Activated naive CD8-positive, alpha-beta T cell treated with anti-CD3 and anti-CD28 coated beads, Interleukin-2, amount 50 U/mL, for 24 hours (primary cell): ENCODE data around the gene IMPA2.

ENCODE experiments used
- ATAC-seq: fragments of 150-1000 bp; cut with Tn5 transposase; one replicate; pipeline ENCODE4 v1.10.0; 2021
- DNase-seq: peaks from one replicate; pipeline ENCODE4 v3.0.0; 2021
- H3K27ac Mint-ChIP-seq: one replicate; pipeline ENCODE4 v1.8.0; 2021; ENCODE audit warnings: mild to moderate bottlenecking, mixed read lengths
- H3K27me3 Mint-ChIP-seq: one replicate; pipeline ENCODE4 v1.8.0; 2021; ENCODE audit warnings: mixed read lengths
- H3K36me3 Mint-ChIP-seq: one replicate; pipeline ENCODE4 v1.8.0; 2021; ENCODE audit warnings: low read depth, mixed read lengths
- H3K4me1 Mint-ChIP-seq: one replicate; pipeline ENCODE4 v1.8.0; 2021; ENCODE audit warnings: mixed read lengths
- H3K4me3 Mint-ChIP-seq: one replicate; pipeline ENCODE4 v1.8.0; 2021; ENCODE audit warnings: mild to moderate bottlenecking, moderate library complexity, mixed read lengths
- H3K9me3 Mint-ChIP-seq: one replicate; pipeline ENCODE4 v1.8.0; 2021; ENCODE audit warnings: mixed read lengths

IMPA2 gene

DNA sequence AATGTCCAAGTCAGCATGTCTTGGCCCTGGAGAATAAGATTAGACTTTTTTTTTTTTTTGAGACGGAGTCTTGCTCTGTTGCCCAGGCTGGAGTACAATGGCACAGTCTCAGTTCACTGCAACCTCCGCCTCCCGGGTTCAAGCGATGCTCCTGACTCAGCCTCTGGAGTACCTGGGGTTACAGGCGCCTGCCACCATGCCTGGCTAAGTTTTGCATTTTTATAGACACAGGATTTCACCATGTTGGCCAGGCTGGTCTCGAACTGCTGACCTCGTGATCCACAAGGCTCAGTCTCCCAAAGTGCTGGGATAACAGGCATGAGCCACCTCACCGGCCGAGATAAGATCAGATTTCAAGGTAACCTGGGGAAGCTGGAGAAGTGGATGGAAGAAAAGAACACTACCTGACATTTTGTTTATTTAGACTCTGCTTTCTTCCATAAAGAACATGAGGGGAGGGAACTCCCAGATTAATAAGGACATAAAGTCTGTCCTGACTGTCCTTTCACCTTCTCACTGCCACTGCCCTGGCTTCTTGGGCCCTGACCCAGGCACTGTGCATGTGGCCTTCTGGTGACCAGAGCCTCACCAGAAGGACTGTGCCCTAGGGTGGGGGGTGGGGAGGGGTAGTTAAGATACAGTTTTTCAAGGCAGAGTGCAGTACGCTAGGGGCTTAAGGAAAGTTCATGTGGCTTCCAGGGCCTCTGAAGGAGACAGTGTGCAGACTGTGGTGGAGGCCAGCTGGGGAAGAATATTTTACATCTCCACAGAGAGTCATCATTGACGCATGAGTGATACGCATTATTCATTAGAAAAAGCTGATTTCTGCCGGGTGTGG lies 4.8 kb upstream of the IMPA2 start:
- Mint-ChIP-seq H3K9me3 (no peaks in the 10 kb centered on the region), H3K4me3 (no peak overlapping the region), H3K27me3 (no peaks in the 10 kb centered on the region), H3K4me1 (peaks cover 8% of the 10 kb centered on the region), H3K36me3 (no peaks in the 10 kb centered on the region), H3K27ac (no peak overlapping the region)
- DNase-seq (no peak), ATAC-seq (no peak)

DNA sequence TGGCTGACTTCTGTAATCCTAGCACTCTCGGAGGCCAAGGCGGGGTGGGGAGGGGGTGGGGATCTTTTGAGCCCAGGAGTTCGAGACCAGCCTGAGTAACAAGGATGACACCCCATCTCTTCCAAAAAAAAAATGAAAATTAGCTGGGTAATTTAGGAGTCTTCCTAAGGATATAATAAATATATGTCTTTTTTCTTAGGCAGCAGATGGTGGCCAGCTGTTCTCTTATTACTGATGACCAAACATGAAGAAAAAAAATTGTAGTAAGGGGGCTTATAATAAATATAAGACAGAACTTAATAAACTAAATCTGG lies 4.2 kb upstream of the IMPA2 start:
- Mint-ChIP-seq H3K27ac (no peak overlapping the region), H3K36me3 (no peaks in the 10 kb centered on the region), H3K27me3 (no peaks in the 10 kb centered on the region), H3K4me1 (peaks cover 11% of the 10 kb centered on the region), H3K4me3 (no peak overlapping the region), H3K9me3 (no peaks in the 10 kb centered on the region)
- ATAC-seq = no peak
- DNase-seq = no peak

DNA sequence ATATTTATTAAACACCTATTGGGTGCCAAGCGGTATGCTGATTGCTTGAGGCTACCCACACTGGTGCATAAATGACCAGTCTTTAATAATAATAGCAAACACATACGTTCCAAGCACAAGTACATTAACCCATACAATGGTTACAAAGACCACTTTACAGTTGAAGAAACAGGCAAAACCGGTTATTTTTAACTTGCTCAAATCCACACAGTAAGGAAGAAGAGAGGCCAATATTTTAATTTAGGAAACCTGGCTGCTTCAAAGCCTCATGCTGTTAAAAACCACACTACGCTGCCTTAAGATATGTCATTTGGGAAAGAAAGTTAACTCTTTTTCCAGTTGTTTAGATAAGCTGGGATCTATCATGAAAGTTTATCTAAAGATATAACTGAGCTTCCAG lies 2.4 kb upstream of the IMPA2 start:
- peaks cover 22% of the 10 kb centered on the region for H3K4me1 Mint-ChIP-seq
- no peak for DNase-seq
- H3K27me3 Mint-ChIP-seq = peaks cover 3% of the 10 kb centered on the region
- no peak overlapping the region for H3K27ac Mint-ChIP-seq
- H3K36me3 Mint-ChIP-seq = no peaks in the 10 kb centered on the region
- no peak for ATAC-seq
- peak overlapping the region; percentile 49 for H3K4me3 Mint-ChIP-seq
- H3K9me3 Mint-ChIP-seq = no peaks in the 10 kb centered on the region

DNA sequence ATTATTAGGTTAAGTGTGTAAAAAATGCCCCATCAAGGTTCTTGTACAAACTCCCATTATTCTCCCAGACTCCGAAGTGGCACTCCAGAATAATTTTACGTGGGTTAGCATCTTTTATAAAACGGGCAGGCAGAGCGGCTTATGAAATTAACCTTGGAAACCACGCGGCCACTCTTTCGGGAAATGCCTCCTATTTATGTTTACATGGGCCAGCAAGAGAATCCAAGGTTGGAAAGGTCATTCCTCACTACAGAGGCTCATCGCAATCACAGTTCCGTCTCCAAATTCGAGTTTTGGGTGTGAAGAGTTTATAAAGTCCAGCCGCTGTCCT lies 1.2 kb upstream of the IMPA2 start:
- H3K27ac Mint-ChIP-seq = peak overlapping the region; percentile 83
- no peaks in the 10 kb centered on the region for H3K36me3 Mint-ChIP-seq
- peak overlapping the region; percentile 79 for H3K4me3 Mint-ChIP-seq
- peaks cover 3% of the 10 kb centered on the region for H3K27me3 Mint-ChIP-seq
- ATAC-seq (no peak), DNase-seq (no peak)
- H3K4me1 Mint-ChIP-seq = peaks cover 22% of the 10 kb centered on the region
- no peaks in the 10 kb centered on the region for H3K9me3 Mint-ChIP-seq

DNA sequence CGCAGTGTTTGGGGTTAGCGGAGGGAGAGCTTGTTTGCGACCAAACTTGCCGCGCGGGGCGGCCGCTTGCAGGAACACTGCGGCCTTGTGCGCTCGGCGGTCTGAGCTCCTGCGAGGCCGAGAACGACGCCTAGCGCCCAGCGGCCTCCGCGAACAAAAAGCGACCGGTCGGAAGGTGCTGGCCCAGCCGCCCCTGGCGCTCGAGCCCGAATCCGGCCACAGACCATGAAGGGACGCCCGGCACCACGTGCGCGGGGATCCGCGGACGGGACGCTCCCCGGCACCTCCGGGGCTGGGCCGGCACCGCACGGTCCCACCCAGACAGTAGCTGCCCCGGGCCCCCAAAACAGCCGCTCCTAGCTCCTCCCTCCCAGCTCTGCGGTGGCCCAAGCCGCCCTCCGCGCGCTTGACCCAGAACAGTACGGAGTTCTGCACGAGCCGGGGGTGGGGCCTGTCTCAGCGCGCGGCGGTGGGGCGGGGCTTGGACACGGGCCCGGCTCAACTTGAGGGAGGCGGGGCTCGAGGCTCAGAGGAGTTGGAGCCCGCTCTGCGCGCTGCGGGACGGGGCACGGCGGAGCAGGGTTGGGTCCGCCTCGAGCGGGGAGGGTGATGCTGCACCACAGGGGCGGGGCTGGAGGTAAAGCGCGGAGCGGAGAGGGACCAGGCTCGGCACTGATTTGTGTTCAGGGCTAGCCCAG lies 664 bp upstream of the IMPA2 start:
- Mint-ChIP-seq H3K9me3 (no peaks in the 10 kb centered on the region), H3K36me3 (no peaks in the 10 kb centered on the region), H3K27me3 (peaks cover 3% of the 10 kb centered on the region), H3K27ac (peak overlapping the region; percentile 83), H3K4me1 (peaks cover 22% of the 10 kb centered on the region), H3K4me3 (peak overlapping the region; percentile 79)
- DNase-seq (peak; percentile 98), ATAC-seq (peak; percentile 94)

DNA sequence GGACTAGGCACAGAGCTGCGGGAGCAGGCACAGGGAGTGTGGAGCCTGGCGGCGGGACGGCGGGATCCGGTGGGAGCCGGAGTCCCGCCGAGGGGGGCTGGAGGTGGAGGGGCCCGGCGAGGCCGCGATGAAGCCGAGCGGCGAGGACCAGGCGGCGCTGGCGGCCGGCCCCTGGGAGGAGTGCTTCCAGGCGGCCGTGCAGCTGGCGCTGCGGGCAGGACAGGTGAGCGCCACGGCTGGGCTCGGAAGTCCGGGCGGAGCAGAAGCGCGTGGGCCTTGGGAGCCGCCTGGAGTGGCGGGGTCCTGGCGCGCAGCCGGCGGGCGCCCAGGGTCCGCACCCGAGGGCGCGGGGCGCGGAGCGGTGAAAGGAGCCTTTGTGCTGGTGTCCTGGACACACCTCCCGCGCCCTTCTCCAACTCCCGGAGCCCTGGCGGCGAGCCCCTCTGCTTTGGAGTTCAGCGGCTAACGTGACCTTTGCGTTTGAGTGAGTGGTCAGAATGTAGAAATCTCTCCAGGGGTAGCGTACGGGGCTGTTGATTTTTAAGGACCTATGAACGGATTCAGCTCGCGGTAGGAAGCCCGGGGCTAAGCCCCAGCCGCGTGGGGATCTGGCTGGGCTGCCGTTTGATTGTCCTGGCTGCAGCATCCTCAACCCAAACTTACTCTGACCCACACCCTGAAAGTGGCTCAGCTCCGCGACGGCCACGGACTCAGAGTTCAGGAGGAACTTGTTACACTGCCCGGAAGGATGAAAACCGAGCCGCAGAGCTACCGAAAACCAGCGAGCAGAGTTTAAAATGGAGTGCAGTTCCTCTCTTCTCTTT lies 448 bp downstream of the IMPA2 start:
- DNase-seq (peak; percentile 25), ATAC-seq (peak; percentile 2)
- no peaks in the 10 kb centered on the region for H3K9me3 Mint-ChIP-seq

DNA sequence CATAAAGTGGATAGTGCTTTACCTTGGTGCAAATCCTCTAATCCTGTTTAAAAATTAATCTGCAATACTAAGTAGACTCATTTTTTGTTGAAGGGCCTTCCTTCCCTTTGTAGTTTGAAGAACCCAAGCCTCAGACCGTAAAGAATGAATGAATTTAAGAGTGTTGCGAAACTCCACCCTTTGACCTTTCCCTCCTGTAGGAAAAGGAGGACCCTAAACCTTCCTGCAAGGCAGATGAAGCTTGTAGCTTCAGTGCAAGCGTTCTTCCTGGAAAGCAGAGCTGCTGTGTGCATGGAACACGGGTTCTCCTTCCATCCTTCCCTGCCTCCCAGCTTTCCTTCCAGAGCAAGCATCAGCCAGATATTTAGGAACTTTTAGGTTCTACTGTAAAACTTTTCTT lies 1.7 kb downstream of the IMPA2 start:
- DNase-seq = no peak
- peaks cover 3% of the 10 kb centered on the region for H3K27me3 Mint-ChIP-seq
- ATAC-seq = no peak
- H3K9me3 Mint-ChIP-seq = no peaks in the 10 kb centered on the region
- no peak overlapping the region for H3K27ac Mint-ChIP-seq
- no peaks in the 10 kb centered on the region for H3K36me3 Mint-ChIP-seq
- peaks cover 22% of the 10 kb centered on the region for H3K4me1 Mint-ChIP-seq
- peak overlapping the region; percentile 42 for H3K4me3 Mint-ChIP-seq

More for the DNA sequence above, 448 bp downstream of the IMPA2 start:
- H3K4me1 Mint-ChIP-seq = peaks cover 22% of the 10 kb centered on the region
- H3K27ac Mint-ChIP-seq = peak overlapping the region; percentile 61
- peaks cover 3% of the 10 kb centered on the region for H3K27me3 Mint-ChIP-seq
- no peaks in the 10 kb centered on the region for H3K36me3 Mint-ChIP-seq
- peak overlapping the region; percentile 88 for H3K4me3 Mint-ChIP-seq

DNA sequence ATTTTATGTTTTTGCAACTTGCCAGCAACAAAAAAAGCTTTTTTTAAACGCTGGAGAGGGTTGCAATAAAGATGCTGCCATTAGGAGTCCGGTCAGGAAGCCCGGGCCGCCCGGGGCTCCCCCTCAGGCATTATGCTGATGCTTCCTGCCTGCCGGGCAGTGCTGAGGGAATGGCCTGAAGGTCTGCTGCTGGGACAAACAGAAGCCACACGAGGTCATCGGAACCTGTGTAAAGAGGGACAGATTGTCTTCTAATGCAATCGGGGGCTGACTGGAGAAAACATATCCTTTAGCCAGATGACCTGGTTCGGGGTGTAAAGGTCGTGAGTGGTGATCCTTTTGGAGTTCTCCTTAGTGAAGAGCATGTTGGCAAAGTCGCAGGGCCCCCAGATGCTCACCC lies 2.3 kb downstream of the IMPA2 start:
- DNase-seq (no peak), ATAC-seq (no peak)
- H3K36me3 Mint-ChIP-seq = no peaks in the 10 kb centered on the region
- H3K4me3 Mint-ChIP-seq = no peak overlapping the region
- peaks cover 3% of the 10 kb centered on the region for H3K27me3 Mint-ChIP-seq
- H3K4me1 Mint-ChIP-seq = peaks cover 22% of the 10 kb centered on the region
- no peaks in the 10 kb centered on the region for H3K9me3 Mint-ChIP-seq
- no peak overlapping the region for H3K27ac Mint-ChIP-seq

DNA sequence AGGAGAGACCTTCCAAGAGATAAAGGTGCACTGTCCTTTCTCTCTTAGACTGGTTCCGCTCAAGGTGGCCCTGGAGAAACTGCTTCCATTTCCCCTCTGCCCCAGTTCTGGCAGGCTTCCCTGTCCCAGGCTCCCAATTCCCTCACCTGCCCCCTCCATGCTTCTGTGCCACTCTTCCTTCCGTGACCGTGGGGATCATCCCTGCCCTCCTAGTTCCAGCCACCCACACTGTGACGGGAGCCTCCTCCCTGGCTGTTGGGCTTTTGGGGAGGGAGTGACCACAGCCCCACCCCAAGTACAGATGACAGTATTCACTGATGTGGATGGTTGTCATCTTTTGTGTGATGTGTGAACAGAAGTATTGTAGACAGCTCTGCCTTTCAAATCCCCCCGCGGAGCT lies 2.8 kb downstream of the IMPA2 start:
- Mint-ChIP-seq H3K36me3 (no peaks in the 10 kb centered on the region), H3K27ac (no peak overlapping the region), H3K9me3 (no peaks in the 10 kb centered on the region), H3K4me1 (peaks cover 22% of the 10 kb centered on the region), H3K27me3 (peaks cover 3% of the 10 kb centered on the region), H3K4me3 (no peak overlapping the region)
- no peak for ATAC-seq
- DNase-seq = no peak

DNA sequence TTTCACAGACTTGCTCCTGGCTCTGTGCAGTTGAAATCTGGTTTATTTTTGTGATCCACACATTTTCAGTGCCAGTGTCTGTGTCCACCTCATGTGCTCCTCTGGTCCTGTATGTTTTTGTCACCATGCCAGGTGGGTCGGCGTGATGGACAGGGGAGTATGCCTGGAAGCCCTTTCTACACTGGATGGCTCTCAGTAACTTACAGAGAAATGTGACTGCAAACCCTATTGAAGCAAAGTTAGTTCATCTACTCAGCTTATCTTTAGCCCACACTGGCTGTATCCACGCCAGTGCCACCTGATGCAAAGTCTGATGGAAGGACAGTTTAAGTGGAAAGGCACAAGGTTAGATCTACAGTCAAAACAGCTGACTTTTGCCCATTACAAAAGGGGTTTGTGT lies 4.3 kb downstream of the IMPA2 start:
- H3K27ac Mint-ChIP-seq = no peak overlapping the region
- DNase-seq (no peak), ATAC-seq (no peak)
- H3K4me1 Mint-ChIP-seq = peaks cover 13% of the 10 kb centered on the region
- no peak overlapping the region for H3K4me3 Mint-ChIP-seq
- H3K27me3 Mint-ChIP-seq = peaks cover 3% of the 10 kb centered on the region
- H3K36me3 Mint-ChIP-seq = no peaks in the 10 kb centered on the region
- no peaks in the 10 kb centered on the region for H3K9me3 Mint-ChIP-seq

DNA sequence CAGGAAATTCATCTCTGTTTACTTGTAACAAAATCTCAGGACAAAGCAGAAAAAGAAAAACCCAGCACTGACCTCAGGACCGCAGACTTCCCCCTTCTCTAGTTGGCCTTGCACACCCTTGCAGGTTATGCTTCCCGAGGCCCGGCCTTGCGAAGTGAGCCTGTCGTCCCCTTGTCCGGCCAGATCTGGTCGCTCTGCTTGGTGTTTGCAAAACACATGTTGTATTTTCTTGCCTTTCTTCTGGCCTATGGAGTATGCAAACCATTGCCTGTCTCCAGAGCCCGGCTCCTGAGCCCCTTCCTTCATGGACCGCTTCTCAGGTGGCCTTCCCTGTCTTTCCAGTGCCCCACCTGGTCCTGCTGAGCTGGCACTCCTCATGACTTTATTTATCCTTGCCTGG lies 4.8 kb downstream of the IMPA2 start:
- Mint-ChIP-seq H3K36me3 (no peaks in the 10 kb centered on the region), H3K27ac (no peak overlapping the region), H3K4me3 (no peak overlapping the region), H3K9me3 (no peaks in the 10 kb centered on the region), H3K27me3 (peaks cover 3% of the 10 kb centered on the region), H3K4me1 (peaks cover 13% of the 10 kb centered on the region)
- ATAC-seq (no peak), DNase-seq (no peak)

DNA sequence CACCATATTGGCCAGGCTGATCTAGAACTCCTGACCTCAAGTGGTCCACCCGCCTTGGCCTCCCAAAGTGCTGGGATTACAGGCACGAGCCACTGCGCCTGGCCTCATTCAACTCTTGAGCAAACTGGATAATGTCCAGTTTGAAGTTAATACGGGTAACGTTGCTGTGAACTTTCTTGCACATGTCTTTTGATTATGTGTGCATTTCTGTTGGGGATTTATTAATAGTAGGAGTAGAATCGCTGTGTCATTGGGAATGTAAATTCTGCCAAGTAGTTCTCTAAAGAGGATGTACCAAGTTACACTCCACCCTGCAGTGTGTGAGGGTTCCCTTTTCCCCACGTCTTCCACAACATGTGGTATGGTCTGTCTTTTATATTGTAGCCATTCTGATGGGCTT lies 6.2 kb downstream of the IMPA2 start:
- no peak for DNase-seq
- H3K27ac Mint-ChIP-seq = no peak overlapping the region
- H3K4me3 Mint-ChIP-seq = no peak overlapping the region
- H3K4me1 Mint-ChIP-seq = peaks cover 7% of the 10 kb centered on the region
- no peaks in the 10 kb centered on the region for H3K9me3 Mint-ChIP-seq
- ATAC-seq = no peak
- H3K36me3 Mint-ChIP-seq = no peaks in the 10 kb centered on the region
- H3K27me3 Mint-ChIP-seq = peaks cover 1% of the 10 kb centered on the region

DNA sequence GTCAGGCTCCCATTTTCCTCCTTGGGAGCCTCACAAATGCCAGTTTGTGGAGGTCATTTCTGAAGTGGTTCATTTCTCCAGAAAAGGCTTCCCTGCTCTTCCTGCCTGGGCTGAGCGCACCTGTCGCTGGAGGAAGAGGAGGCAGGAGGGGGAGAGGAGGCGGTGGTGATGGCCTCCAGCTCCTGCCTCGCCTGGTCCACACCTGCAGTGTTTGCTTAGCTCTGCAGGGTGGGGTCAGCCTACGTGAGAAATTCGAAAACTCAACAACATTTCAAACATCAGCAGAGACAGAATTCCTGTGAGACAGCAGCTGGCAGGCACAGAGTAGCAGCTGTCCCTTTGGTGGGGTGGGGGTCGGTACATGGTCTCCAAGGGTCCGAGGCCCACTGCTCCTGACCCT lies 7.9 kb downstream of the IMPA2 start:
- DNase-seq = no peak
- H3K36me3 Mint-ChIP-seq = no peaks in the 10 kb centered on the region
- ATAC-seq = no peak
- H3K4me1 Mint-ChIP-seq = no peaks in the 10 kb centered on the region
- H3K27me3 Mint-ChIP-seq = no peaks in the 10 kb centered on the region
- H3K4me3 Mint-ChIP-seq = no peak overlapping the region
- no peaks in the 10 kb centered on the region for H3K9me3 Mint-ChIP-seq
- H3K27ac Mint-ChIP-seq = no peak overlapping the region

DNA sequence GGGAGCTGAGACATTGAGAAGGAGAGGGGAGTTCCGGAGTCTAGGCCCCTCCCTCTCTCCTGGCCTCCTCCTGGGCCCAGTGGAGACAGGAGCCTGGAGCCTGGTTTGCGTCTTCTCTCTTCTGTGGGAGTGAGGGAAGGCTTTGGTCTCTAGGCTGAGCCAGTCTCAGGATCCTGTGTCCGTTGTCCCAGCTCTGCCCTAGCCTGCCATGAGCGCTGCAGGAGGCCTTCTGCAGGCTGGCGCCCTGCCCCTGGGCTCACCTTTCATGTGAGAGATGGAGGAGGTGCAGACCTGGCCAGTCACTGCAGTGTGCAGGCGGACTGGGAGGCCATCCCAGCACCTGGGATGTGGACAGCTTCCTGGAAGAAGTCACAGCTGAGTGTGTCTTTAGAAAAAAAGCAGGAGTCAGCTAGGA lies 8.7 kb downstream of the IMPA2 start:
- H3K36me3 Mint-ChIP-seq = no peaks in the 10 kb centered on the region
- no peaks in the 10 kb centered on the region for H3K9me3 Mint-ChIP-seq
- H3K27ac Mint-ChIP-seq = no peak overlapping the region
- H3K4me1 Mint-ChIP-seq = no peaks in the 10 kb centered on the region
- ATAC-seq (no peak), DNase-seq (no peak)
- H3K27me3 Mint-ChIP-seq = no peaks in the 10 kb centered on the region
- no peak overlapping the region for H3K4me3 Mint-ChIP-seq

DNA sequence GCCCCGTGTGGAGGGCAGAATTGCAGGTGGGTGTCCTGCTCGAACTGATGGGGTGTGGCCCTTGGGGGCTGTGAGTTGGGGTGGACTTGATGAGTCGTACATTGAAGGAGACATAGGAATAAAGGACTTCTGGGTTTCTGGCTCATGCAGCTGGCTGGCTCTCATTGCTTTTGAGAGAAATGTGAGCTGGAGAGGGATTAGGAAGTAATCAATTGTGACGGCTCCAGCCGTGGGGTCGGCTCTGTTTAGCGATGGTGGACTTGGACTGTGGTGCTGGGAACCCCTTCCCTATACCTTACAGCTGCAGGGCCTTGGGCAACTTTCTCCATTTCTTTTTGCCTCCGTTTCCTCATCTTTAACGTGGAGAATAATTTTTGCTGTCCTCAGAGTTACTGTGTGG lies 9.2 kb downstream of the IMPA2 start:
- Mint-ChIP-seq H3K36me3 (no peaks in the 10 kb centered on the region), H3K9me3 (no peaks in the 10 kb centered on the region), H3K27ac (no peak overlapping the region), H3K27me3 (no peaks in the 10 kb centered on the region), H3K4me3 (no peak overlapping the region), H3K4me1 (peaks cover 3% of the 10 kb centered on the region)
- DNase-seq (no peak), ATAC-seq (no peak)
